Psoas muscle (tissue), 8 donors: ENCODE data around the gene CD247. TPM values are rescaled to one million over a fixed set of nuclear protein-coding genes. Genes with fewer than 3 reads are reported as not detected.

Experiments used
- ATAC-seq, 4 donors: fragments of 200-7000 bp; cut with Tn5 transposase; one replicate each; pipeline ENCODE4 v1.9.1; 2020; ENCODE audit warnings: moderate library complexity in 3 of 4, mild to moderate bottlenecking in 2 of 4
- DNase-seq, 2 donors: peaks; one replicate each; pipeline ENCODE4 v3.0.0-alpha.2; 2020
- H3K27ac ChIP-seq: fragments of 200-600 bp; one replicate; pipeline ENCODE4 v1.8.0; 2022
- H3K27me3 ChIP-seq, 3 donors: fragments of 200-600 bp in 1 of 3; one replicate each; pipeline versions ENCODE4 v1.6.1 to v1.8.0; 2013 to 2022; ENCODE audit warnings: low read length in 2 of 3, mild to moderate bottlenecking in 2 of 3, moderate library complexity in 1 of 3; ENCODE audit not compliant: insufficient read depth in 3 of 3
- H3K36me3 ChIP-seq, 2 donors: fragments of 200-600 bp in 1 of 2; one replicate each; pipeline versions ENCODE4 v1.6.1 to v1.8.0; 2013 to 2022; ENCODE audit warnings: low read depth in 1 of 2, mild to moderate bottlenecking in 1 of 2, moderate library complexity in 1 of 2; ENCODE audit not compliant: insufficient read depth in 1 of 2
- H3K4me1 ChIP-seq: fragments of 200-600 bp; one replicate; pipeline ENCODE4 v1.8.0; 2022
- H3K4me3 ChIP-seq: fragments of 200-600 bp; one replicate; pipeline ENCODE4 v1.8.0; 2022; ENCODE audit warnings: mild to moderate bottlenecking
- H3K9me3 ChIP-seq: fragments of 200-600 bp; one replicate; pipeline ENCODE4 v1.8.0; 2022
- WGBS, 3 donors: extraction: QIAGEN DNeasy Blood & Tissue Kit; methylation state at CpG; one replicate each; pipeline versions ENCODE4 v1.1.6 to v1.1.7; 2013; 5-methylcytosine and 5-hydroxymethylcytosine counted together
- intact Hi-C, 2 donors: fragments of 100-400 bp; cut with DNase I; formaldehyde crosslinking; loops; one replicate each; pipeline versions ENCODE4 v1.11.0 to v1.14.2; 2022
- polyA plus RNA-seq, 3 donors: library from polyadenylated mRNA; stranded (reverse); fragments of 200-250 nt; gene quantifications; one replicate each; pipeline ENCODE4 v1.2.3, GENCODE V29; 2013
- total RNA-seq, 4 donors: library from RNA; stranded (reverse); fragmentation: NEBNext Ultra II Directional in 2 of 4; extraction: Animal tissue kit (Norgen Biotek cat#: 25700) in 2 of 4; gene quantifications; one replicate each; pipeline versions ENCODE4 v1.2.1 to v1.2.4, GENCODE V29; 2021 to 2023
- TF ChIP-seq, protein P1 (sequence below): fragments of 200-600 bp; IDR thresholded peaks from one replicate; pipeline ENCODE4 v1.8.0; 2022; ENCODE audit warnings: antibody characterized with exemption
- donor health status: healthy with polysubstance abuse.
- donor health status: DM: no; HTN: no; CAD: no; lungs with moderate emphysema.
- donor health status: Bipolar disorder and iron deficiency.
- donor health status: healthy.
- donor health status: DM: yes; HTN: yes; CAD: no.
- donor health status: DM: no; HTN: no; CAD: no.
- donor health status: DM: no; HTN: no; CAD: no.
- donor health status: DM: yes; HTN: yes; CAD: no.

Gene CD247
- total and polyA plus RNA-seq, 7 donors: 0.18 to 1.9 (median 0.65) TPM

DNA sequence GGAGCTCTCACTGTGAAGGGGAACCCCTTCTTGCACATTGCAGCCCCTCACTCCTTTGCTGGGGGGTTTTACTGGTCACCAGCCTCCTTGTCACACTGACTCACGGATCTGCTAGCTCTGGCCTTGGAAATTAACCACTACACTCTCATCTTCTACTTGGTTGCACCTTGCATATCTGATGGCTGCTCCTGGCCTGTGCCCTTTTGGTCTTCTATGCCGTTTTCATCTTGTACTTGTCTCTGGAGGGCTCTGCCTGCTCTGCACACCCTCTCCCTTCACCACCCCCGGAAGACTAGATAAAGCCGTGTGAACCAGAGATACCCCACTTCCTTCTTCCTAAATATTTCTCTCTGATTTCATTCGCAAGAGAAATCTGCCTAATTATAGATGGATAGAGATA is 44.6 kb downstream of the CD247 start:
- WGBS, 3 donors: 68 to 82% (median 74%) methylated on average over 5 of the region's 5 CpGs
- Histone ChIP-seq H3K9me3 (no peaks in the 10 kb centered on the region), H3K4me1 (no peaks in the 10 kb centered on the region), H3K27ac (no peak overlapping the region), H3K4me3 (no peak overlapping the region), H3K27me3 (no peaks in the 10 kb centered on the region), H3K36me3 (no peaks in the 10 kb centered on the region)
- ATAC-seq: no peak
- intact Hi-C loops: no loop called here
- TF ChIP-seq, protein P1, sequence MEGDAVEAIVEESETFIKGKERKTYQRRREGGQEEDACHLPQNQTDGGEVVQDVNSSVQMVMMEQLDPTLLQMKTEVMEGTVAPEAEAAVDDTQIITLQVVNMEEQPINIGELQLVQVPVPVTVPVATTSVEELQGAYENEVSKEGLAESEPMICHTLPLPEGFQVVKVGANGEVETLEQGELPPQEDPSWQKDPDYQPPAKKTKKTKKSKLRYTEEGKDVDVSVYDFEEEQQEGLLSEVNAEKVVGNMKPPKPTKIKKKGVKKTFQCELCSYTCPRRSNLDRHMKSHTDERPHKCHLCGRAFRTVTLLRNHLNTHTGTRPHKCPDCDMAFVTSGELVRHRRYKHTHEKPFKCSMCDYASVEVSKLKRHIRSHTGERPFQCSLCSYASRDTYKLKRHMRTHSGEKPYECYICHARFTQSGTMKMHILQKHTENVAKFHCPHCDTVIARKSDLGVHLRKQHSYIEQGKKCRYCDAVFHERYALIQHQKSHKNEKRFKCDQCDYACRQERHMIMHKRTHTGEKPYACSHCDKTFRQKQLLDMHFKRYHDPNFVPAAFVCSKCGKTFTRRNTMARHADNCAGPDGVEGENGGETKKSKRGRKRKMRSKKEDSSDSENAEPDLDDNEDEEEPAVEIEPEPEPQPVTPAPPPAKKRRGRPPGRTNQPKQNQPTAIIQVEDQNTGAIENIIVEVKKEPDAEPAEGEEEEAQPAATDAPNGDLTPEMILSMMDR: no peak
- DNase-seq: no peak

DNA sequence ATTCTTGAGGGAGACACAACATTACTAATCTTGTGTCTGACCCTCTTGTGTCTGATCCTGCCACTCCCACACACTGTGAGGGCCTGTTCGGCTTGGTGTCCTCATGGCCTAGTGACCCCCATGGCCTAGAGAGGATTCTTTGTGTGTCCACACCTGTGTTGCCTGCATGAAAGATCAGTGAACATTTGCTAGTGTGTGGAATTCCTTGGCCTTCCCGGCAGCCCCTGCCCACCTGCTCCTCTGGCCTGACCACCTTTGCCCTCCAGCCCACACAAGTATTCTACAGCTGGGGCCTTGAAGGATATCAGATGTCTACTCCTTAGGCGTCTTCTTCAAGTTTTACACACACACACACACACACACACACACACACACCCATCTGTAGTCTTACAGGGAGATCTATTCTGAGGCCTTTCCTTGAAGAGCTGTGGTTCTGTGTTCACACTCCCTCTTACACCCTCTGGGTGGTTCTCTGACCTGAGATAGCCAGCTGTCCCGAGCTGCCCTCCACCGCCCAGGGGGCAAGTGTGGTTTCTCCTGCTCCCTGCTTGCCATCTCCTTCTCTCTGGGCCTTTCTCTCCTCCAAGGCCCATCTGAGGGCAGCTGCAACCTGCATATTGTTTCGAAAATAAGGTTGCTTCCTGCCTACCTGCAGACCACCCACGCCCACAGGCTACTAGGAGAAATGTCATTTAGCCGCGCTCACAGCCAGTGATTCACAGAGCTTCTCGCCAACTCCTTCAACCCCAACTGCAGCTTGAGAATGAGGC is 45.4 kb downstream of the CD247 start:
- WGBS, 3 donors: 79 to 82% (median 80%) methylated on average over 10 of the region's 10 CpGs
- H3K9me3 ChIP-seq: no peaks in the 10 kb centered on the region
- H3K36me3 ChIP-seq: no peaks in the 10 kb centered on the region
- no peaks in the 10 kb centered on the region for H3K4me1 ChIP-seq
- ATAC-seq (no peak), DNase-seq (no peak)
- no peak overlapping the region for H3K27ac ChIP-seq
- H3K4me3 ChIP-seq: no peak overlapping the region
- H3K27me3 ChIP-seq: no peaks in the 10 kb centered on the region
- TF ChIP-seq, protein P1: no peak
- intact Hi-C loops: no loop called here

DNA sequence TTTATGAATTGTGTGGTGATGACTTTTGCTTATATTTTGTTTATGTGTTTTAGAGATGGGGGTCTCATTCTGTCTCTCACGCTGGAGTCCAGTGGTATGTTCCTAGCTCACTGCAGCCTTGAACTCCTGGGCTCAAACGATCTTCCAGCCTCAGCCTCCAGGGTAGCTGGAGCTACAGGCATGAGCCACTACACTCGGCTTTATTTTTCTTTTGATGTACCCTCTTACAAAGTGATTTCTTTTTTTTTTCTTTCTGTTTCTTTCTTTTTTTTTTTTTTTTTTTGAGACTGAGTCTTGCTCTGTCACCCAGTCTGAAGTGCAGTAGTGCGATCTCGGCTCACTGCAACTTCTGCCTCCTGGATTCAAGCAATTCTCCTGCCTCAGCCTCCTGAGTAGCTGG is 46.8 kb downstream of the CD247 start:
- intact Hi-C loops: no loop called here
- Histone ChIP-seq H3K9me3 (no peaks in the 10 kb centered on the region), H3K4me1 (no peaks in the 10 kb centered on the region), H3K27me3 (no peaks in the 10 kb centered on the region), H3K4me3 (no peak overlapping the region), H3K27ac (no peak overlapping the region), H3K36me3 (no peaks in the 10 kb centered on the region)
- no peak for DNase-seq
- TF ChIP-seq, protein P1: no peak
- WGBS, 3 donors: 86 to 90% (median 90%) methylated on average over 5 of the region's 5 CpGs
- ATAC-seq: no peak

DNA sequence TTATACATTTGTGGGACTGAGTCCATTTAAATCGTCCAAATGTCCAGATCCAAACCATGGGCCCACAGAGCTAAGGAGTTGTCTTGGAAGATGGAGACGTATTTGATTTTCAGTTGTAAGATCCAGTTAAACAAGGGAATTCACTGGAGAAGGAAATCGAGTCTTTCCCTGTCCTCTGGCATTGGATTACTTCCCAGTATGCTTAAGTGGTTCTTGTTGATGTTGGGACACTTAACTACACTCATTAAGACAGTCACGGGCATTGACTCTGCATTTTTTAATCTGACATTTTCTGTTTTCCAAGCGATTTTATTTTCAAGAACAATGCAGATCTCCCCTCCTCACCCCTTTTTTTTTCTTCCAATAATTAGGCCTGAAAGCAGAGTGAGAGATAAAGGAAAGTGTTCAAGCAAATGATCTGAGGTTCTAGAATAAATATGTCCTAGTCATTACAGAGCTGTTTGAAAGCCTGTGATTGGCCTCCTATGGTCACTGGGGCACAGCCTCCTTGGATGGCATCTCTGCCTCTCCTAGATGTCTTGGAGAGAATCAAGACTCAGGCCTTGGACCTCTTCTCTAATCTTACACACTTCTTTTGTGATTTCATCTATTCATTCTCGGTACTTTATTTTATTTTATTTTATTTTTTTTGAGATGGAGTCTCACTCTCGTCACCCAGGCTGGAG is 48.9 kb downstream of the CD247 start:
- ATAC-seq: no peak
- Histone ChIP-seq H3K9me3 (no peaks in the 10 kb centered on the region), H3K4me3 (no peak overlapping the region), H3K4me1 (no peaks in the 10 kb centered on the region), H3K27ac (no peak overlapping the region), H3K27me3 (no peaks in the 10 kb centered on the region), H3K36me3 (no peaks in the 10 kb centered on the region)
- DNase-seq: no peak
- TF ChIP-seq, protein P1: no peak
- intact Hi-C loops: no loop called here
- 75 to 78% (median 78%) methylated on average over 7 of the region's 7 CpGs for WGBS, 3 donors
